Measurements from ENCODE around the gene DNAH10.

The DNAH10 gene

GRCh38 chr12:123951467-123951866 is 189.4 kb downstream of the DNAH10 start:
- CTCF ChIA-PET, result interaction anchor here (1.2 kb wide), 1 partner anchor 81 kb away, joined by 4 read pairs; no protein-coding TSS in a partner anchor
- Histone ChIP-seq H3K4me1 (ENCODE audit: control insufficient read depth, insufficient read depth, low read length) (peaks cover 7% of the 10 kb centered on the region; the same call in 1 of the 2 replicates), H3K36me3 (ENCODE audit: control insufficient read depth in 2 of 2, insufficient read depth in 1 of 2, low read length in 2 of 2) (no peaks in the 10 kb centered on the region), H3K9me3 (ENCODE audit: control insufficient read depth, insufficient read depth, low read depth, low read length) (no peaks in the 10 kb centered on the region), H3K4me3 (ENCODE audit: low read depth, low read length) (no peak overlapping the region), H3K27ac (ENCODE audit: extremely low read depth, low read depth, low read length) (no peak overlapping the region)
- POLR2A ChIA-PET, result no interaction called here
- TF ChIP-seq ZNF580 (tag by site-specific recombination; IDR thresholded peaks at IDR 0.05), result no peak
- TF ChIP-seq ZEB2 (tag by site-specific recombination; IDR thresholded peaks at IDR 0.05), result no peak
- TF ChIP-seq YY2 (tag by site-specific recombination; IDR thresholded peaks at IDR 0.05), result no peak
- TF ChIP-seq ZNF585B (tag by site-specific recombination; IDR thresholded peaks at IDR 0.05), result peak; percentile 63

DNA sequence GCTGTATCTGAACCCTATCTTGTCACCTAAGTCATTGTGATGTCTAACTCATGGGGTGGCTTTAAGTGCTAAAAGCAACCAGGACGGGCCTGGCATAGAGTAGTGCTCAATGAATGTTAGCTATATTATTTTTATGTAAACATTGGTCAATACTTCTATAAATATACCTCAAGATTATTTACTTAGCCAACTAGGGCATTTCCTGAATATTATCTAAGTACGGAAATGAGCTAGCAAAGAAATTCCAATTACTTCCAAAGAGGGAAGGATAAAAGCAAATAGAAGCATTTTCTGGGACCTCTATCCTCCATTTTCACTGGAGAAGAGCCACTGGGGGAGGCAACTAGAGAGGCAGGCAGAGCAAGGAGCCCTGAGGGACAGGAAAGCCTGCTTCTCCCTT is 189.9 kb downstream of the DNAH10 start:
- Histone ChIP-seq H3K36me3 (ENCODE audit: control insufficient read depth in 2 of 2, insufficient read depth in 1 of 2, low read length in 2 of 2) (no peaks in the 10 kb centered on the region), H3K4me3 (ENCODE audit: low read depth, low read length) (no peak overlapping the region), H3K4me1 (ENCODE audit: control insufficient read depth, insufficient read depth, low read length) (peaks cover 7% of the 10 kb centered on the region; the same call in 1 of the 2 replicates), H3K9me3 (ENCODE audit: control insufficient read depth, insufficient read depth, low read depth, low read length) (no peaks in the 10 kb centered on the region), H3K27ac (ENCODE audit: extremely low read depth, low read depth, low read length) (no peak overlapping the region)
- CTCF ChIA-PET, result interaction anchor here (1.2 kb wide), 1 partner anchor 81 kb away, joined by 4 read pairs; no protein-coding TSS in a partner anchor
- TF ChIP-seq ZNF280D (tag by site-specific recombination; IDR thresholded peaks at IDR 0.05) (no peak), ZNF768 (tag by site-specific recombination; IDR thresholded peaks at IDR 0.05) (no peak), ZNF366 (tag by site-specific recombination; conservative IDR thresholded peaks at IDR 0.05) (no peak), ZNF112 (tag by site-specific recombination; IDR thresholded peaks at IDR 0.05) (no peak), ZNF658 (tag by site-specific recombination; IDR thresholded peaks at IDR 0.05) (no peak)
- TF ChIP-seq, protein P1, sequence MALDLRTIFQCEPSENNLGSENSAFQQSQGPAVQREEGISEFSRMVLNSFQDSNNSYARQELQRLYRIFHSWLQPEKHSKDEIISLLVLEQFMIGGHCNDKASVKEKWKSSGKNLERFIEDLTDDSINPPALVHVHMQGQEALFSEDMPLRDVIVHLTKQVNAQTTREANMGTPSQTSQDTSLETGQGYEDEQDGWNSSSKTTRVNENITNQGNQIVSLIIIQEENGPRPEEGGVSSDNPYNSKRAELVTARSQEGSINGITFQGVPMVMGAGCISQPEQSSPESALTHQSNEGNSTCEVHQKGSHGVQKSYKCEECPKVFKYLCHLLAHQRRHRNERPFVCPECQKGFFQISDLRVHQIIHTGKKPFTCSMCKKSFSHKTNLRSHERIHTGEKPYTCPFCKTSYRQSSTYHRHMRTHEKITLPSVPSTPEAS (tag by site-specific recombination; IDR thresholded peaks at IDR 0.05), result no peak
- POLR2A ChIA-PET, result no interaction called here

- Histone ChIP-seq H3K9me3 (ENCODE audit: control insufficient read depth, insufficient read depth, low read depth, low read length) (no peaks in the 10 kb centered on the region), H3K4me1 (ENCODE audit: control insufficient read depth, insufficient read depth, low read length) (peaks cover 7% of the 10 kb centered on the region; the same call in 1 of the 2 replicates), H3K4me3 (ENCODE audit: low read depth, low read length) (no peak overlapping the region), H3K27ac (ENCODE audit: extremely low read depth, low read depth, low read length) (no peak overlapping the region), H3K36me3 (ENCODE audit: control insufficient read depth in 2 of 2, insufficient read depth in 1 of 2, low read length in 2 of 2) (no peaks in the 10 kb centered on the region)
- ChIA-PET POLR2A (no interaction called here), CTCF (interaction anchor here (0.5 to 1.0 kb wide), 3 partner anchors 10 to 367 kb away, joined by 3 to 7 read pairs (median 3); no protein-coding TSS in a partner anchor)
- TF ChIP-seq ZNF19 (tag by site-specific recombination; IDR thresholded peaks at IDR 0.05; ENCODE audit: low read depth) (no peak), KLF16 (tag by site-specific recombination; IDR thresholded peaks at IDR 0.05) (no peak), KLF7 (tag by site-specific recombination; IDR thresholded peaks at IDR 0.05; ENCODE audit: borderline replicate concordance) (no peak), ZNF585B (tag by site-specific recombination; IDR thresholded peaks at IDR 0.05) (no peak), ZNF221 (tag by site-specific recombination; IDR thresholded peaks at IDR 0.05; ENCODE audit: borderline replicate concordance) (no peak), ZNF121 (tag by site-specific recombination; IDR thresholded peaks at IDR 0.05) (no peak), ZNF404 (tag by site-specific recombination; IDR thresholded peaks at IDR 0.05) (no peak)
- TF ChIP-seq, protein P2, sequence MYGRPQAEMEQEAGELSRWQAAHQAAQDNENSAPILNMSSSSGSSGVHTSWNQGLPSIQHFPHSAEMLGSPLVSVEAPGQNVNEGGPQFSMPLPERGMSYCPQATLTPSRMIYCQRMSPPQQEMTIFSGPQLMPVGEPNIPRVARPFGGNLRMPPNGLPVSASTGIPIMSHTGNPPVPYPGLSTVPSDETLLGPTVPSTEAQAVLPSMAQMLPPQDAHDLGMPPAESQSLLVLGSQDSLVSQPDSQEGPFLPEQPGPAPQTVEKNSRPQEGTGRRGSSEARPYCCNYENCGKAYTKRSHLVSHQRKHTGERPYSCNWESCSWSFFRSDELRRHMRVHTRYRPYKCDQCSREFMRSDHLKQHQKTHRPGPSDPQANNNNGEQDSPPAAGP (tag by site-specific recombination; IDR thresholded peaks at IDR 0.05), result no peak
Measured at GRCh38 chr12:123954647-123955350, 192.7 kb downstream of the DNAH10 start.
